Epidermal melanocyte (primary cell): Measurements from ENCODE around the gene SLC24A4.

Experiments
- DNase-seq: peaks from one replicate; pipeline ENCODE4 v3.0.0; 2011; ENCODE audit warnings: low spot score; ENCODE audit not compliant: insufficient read length

SLC24A4 gene

GRCh38 chr14:92542766-92543554 lies 220.0 kb downstream of the SLC24A4 start:
- no peak for DNase-seq

GRCh38 chr14:92544051-92544720 lies 221.2 kb downstream of the SLC24A4 start:
- no peak for DNase-seq

- DNase-seq: no peak
Observed at GRCh38 chr14:92546347-92547053, 223.5 kb downstream of the SLC24A4 start.

- DNase-seq: no peak
Observed at GRCh38 chr14:92549105-92549858, 226.3 kb downstream of the SLC24A4 start.

- no peak for DNase-seq
Observed at GRCh38 chr14:92549859-92550230, 226.9 kb downstream of the SLC24A4 start.
